PC-9 (cell line): ENCODE results near the gene EFS.

ENCODE experiments used
- EZH2 ChIP-seq: fragments of 200-600 bp; sonication (generic); IDR thresholded peaks from 2 replicates; pipeline ENCODE4 v1.8.0; 2017; ENCODE audit warnings: antibody characterized with exemption, low read depth
- TF ChIP-seq, protein P1 (sequence below): fragments of 200-600 bp; sonication (generic); conservative IDR thresholded peaks from 2 replicates; pipeline ENCODE4 v1.6.1; 2017; ENCODE audit warnings: mixed run types, antibody characterized with exemption, mild to moderate bottlenecking, moderate library complexity

- TF ChIP-seq, protein P1, sequence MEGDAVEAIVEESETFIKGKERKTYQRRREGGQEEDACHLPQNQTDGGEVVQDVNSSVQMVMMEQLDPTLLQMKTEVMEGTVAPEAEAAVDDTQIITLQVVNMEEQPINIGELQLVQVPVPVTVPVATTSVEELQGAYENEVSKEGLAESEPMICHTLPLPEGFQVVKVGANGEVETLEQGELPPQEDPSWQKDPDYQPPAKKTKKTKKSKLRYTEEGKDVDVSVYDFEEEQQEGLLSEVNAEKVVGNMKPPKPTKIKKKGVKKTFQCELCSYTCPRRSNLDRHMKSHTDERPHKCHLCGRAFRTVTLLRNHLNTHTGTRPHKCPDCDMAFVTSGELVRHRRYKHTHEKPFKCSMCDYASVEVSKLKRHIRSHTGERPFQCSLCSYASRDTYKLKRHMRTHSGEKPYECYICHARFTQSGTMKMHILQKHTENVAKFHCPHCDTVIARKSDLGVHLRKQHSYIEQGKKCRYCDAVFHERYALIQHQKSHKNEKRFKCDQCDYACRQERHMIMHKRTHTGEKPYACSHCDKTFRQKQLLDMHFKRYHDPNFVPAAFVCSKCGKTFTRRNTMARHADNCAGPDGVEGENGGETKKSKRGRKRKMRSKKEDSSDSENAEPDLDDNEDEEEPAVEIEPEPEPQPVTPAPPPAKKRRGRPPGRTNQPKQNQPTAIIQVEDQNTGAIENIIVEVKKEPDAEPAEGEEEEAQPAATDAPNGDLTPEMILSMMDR = no peak
- TF ChIP-seq EZH2 = no peak
Measured at GRCh38 chr14:23382731-23383440, 17.9 kb upstream of the EFS start.
